Measurements from ENCODE around the gene KLRF2.
A peak's percentile ranks its signal among the peaks of the same experiment; 100 is the strongest.
"Not testable (repeated sequence)": the region's sequence is repeated elsewhere in the genome, so short reads cannot be mapped to it uniquely, and the experiment has no call there.

KLRF2 gene

GRCh38 chr12:9868951-9869306 lies 12.4 kb upstream of the KLRF2 start:
- peak overlapping the region; percentile 92 for H3K4me3 Mint-ChIP-seq
- no peaks in the 10 kb centered on the region for H3K9me3 Mint-ChIP-seq
- no peak for ATAC-seq (replicated peaks; ENCODE audit: extremely low read depth, poor library complexity, severe bottlenecking)
- no peaks in the 10 kb centered on the region for H3K27me3 Mint-ChIP-seq
- H3K27ac Mint-ChIP-seq (ENCODE audit: low read depth), result peak overlapping the region; percentile 99
- DNase-seq (ENCODE audit: low spot score in 2 of 2), result no peak
- H3K36me3 Mint-ChIP-seq (ENCODE audit: insufficient read depth), result peaks cover 19% of the 10 kb centered on the region
- peaks cover 44% of the 10 kb centered on the region for H3K4me1 Mint-ChIP-seq

GRCh38 chr12:9869307-9870161 lies 11.8 kb upstream of the KLRF2 start, which contains the start of gene CLEC2B:
CLEC2B (minus strand) TSS chr12:9869354.
- Mint-ChIP-seq H3K4me1 (peaks cover 38% of the 10 kb centered on the region), H3K4me3 (peak within 1 kb of the TSS; percentile 92), H3K36me3 (ENCODE audit: insufficient read depth) (peaks cover 19% of the 10 kb centered on the region), H3K27me3 (no peaks in the 10 kb centered on the region), H3K27ac (ENCODE audit: low read depth) (peak within 1 kb of the TSS; percentile 99), H3K9me3 (no peaks in the 10 kb centered on the region)
- ATAC-seq (replicated peaks; ENCODE audit: extremely low read depth, poor library complexity, severe bottlenecking) (peak; percentile 77), DNase-seq (ENCODE audit: low spot score in 2 of 2) (peak in 1 of 2 donors; percentile 18)

- Mint-ChIP-seq H3K4me1 (peaks cover 30% of the 10 kb centered on the region), H3K4me3 (peak overlapping the region; percentile 92), H3K27me3 (no peaks in the 10 kb centered on the region), H3K36me3 (ENCODE audit: insufficient read depth) (peaks cover 16% of the 10 kb centered on the region), H3K27ac (ENCODE audit: low read depth) (peak overlapping the region; percentile 99), H3K9me3 (no peaks in the 10 kb centered on the region)
- no peak for ATAC-seq (replicated peaks; ENCODE audit: extremely low read depth, poor library complexity, severe bottlenecking)
- DNase-seq (ENCODE audit: low spot score in 2 of 2), result no peak
Measured at GRCh38 chr12:9870286-9870866, 10.9 kb upstream of the KLRF2 start.

GRCh38 chr12:9872162-9872561 lies 9.1 kb upstream of the KLRF2 start:
- no peak overlapping the region for H3K27ac Mint-ChIP-seq (ENCODE audit: low read depth)
- no peaks in the 10 kb centered on the region for H3K9me3 Mint-ChIP-seq

GRCh38 chr12:9872742-9873141 lies 8.5 kb upstream of the KLRF2 start:
- H3K27ac Mint-ChIP-seq (ENCODE audit: low read depth), result no peak overlapping the region
- no peak overlapping the region for H3K4me3 Mint-ChIP-seq
- DNase-seq (ENCODE audit: low spot score in 2 of 2) (no peak), ATAC-seq (replicated peaks; ENCODE audit: extremely low read depth, poor library complexity, severe bottlenecking) (no peak)
- no peaks in the 10 kb centered on the region for H3K9me3 Mint-ChIP-seq
- H3K4me1 Mint-ChIP-seq, result peaks cover 16% of the 10 kb centered on the region
- no peaks in the 10 kb centered on the region for H3K27me3 Mint-ChIP-seq
- H3K36me3 Mint-ChIP-seq (ENCODE audit: insufficient read depth), result peaks cover 8% of the 10 kb centered on the region

More at GRCh38 chr12:9872162-9872561, 9.1 kb upstream of the KLRF2 start:
- Mint-ChIP-seq H3K27me3 (no peaks in the 10 kb centered on the region), H3K4me3 (no peak overlapping the region), H3K36me3 (ENCODE audit: insufficient read depth) (peaks cover 10% of the 10 kb centered on the region), H3K4me1 (peaks cover 16% of the 10 kb centered on the region)
- DNase-seq (ENCODE audit: low spot score in 2 of 2) (no peak), ATAC-seq (replicated peaks; ENCODE audit: extremely low read depth, poor library complexity, severe bottlenecking) (no peak)

GRCh38 chr12:9876120-9876519 lies 5.2 kb upstream of the KLRF2 start:
- not testable (repeated sequence) for H3K27me3 Mint-ChIP-seq; H3K36me3 Mint-ChIP-seq (ENCODE audit: insufficient read depth)

GRCh38 chr12:9880532-9881078 lies 684 bp upstream of the KLRF2 start:
- Mint-ChIP-seq H3K4me3 (no peak overlapping the region), H3K27me3 (no peaks in the 10 kb centered on the region), H3K4me1 (peaks cover 4% of the 10 kb centered on the region), H3K27ac (ENCODE audit: low read depth) (no peak overlapping the region), H3K36me3 (ENCODE audit: insufficient read depth) (peaks cover 2% of the 10 kb centered on the region), H3K9me3 (no peaks in the 10 kb centered on the region)
- DNase-seq (ENCODE audit: low spot score in 2 of 2) (no peak), ATAC-seq (replicated peaks; ENCODE audit: extremely low read depth, poor library complexity, severe bottlenecking) (no peak)

More at GRCh38 chr12:9876120-9876519, 5.2 kb upstream of the KLRF2 start:
- H3K4me1 Mint-ChIP-seq; H3K9me3 Mint-ChIP-seq; DNase-seq (ENCODE audit: low spot score in 2 of 2); ATAC-seq (replicated peaks; ENCODE audit: extremely low read depth, poor library complexity, severe bottlenecking); H3K4me3 Mint-ChIP-seq; H3K27ac Mint-ChIP-seq (ENCODE audit: low read depth): not testable (repeated sequence)

GRCh38 chr12:9881988-9882387 lies 699 bp downstream of the KLRF2 start:
- Mint-ChIP-seq H3K9me3 (no peaks in the 10 kb centered on the region), H3K4me3 (no peak overlapping the region), H3K27ac (ENCODE audit: low read depth) (no peak overlapping the region), H3K36me3 (ENCODE audit: insufficient read depth) (peaks cover 2% of the 10 kb centered on the region), H3K4me1 (peaks cover 4% of the 10 kb centered on the region), H3K27me3 (no peaks in the 10 kb centered on the region)
- ATAC-seq (replicated peaks; ENCODE audit: extremely low read depth, poor library complexity, severe bottlenecking) (no peak), DNase-seq (ENCODE audit: low spot score in 2 of 2) (no peak)

GRCh38 chr12:9883175-9883574 lies 1.9 kb downstream of the KLRF2 start:
- no peaks in the 10 kb centered on the region for H3K9me3 Mint-ChIP-seq
- peaks cover 2% of the 10 kb centered on the region for H3K36me3 Mint-ChIP-seq (ENCODE audit: insufficient read depth)
- H3K4me1 Mint-ChIP-seq, result peaks cover 4% of the 10 kb centered on the region
- ATAC-seq (replicated peaks; ENCODE audit: extremely low read depth, poor library complexity, severe bottlenecking) (no peak), DNase-seq (ENCODE audit: low spot score in 2 of 2) (no peak)
- no peak overlapping the region for H3K4me3 Mint-ChIP-seq
- H3K27me3 Mint-ChIP-seq, result no peaks in the 10 kb centered on the region
- no peak overlapping the region for H3K27ac Mint-ChIP-seq (ENCODE audit: low read depth)

- Mint-ChIP-seq H3K4me3 (peak overlapping the region; percentile 9), H3K27me3 (no peaks in the 10 kb centered on the region), H3K27ac (ENCODE audit: low read depth) (peak overlapping the region; percentile 80), H3K36me3 (ENCODE audit: insufficient read depth) (no peaks in the 10 kb centered on the region), H3K9me3 (no peaks in the 10 kb centered on the region), H3K4me1 (peaks cover 12% of the 10 kb centered on the region)
- ATAC-seq (replicated peaks; ENCODE audit: extremely low read depth, poor library complexity, severe bottlenecking) (peak; percentile 81), DNase-seq (ENCODE audit: low spot score in 2 of 2) (no peak)
Measured at GRCh38 chr12:9888665-9889273, 7.5 kb downstream of the KLRF2 start.

- Mint-ChIP-seq H3K9me3 (no peaks in the 10 kb centered on the region), H3K27ac (ENCODE audit: low read depth) (no peak overlapping the region), H3K4me1 (peaks cover 13% of the 10 kb centered on the region), H3K36me3 (ENCODE audit: insufficient read depth) (no peaks in the 10 kb centered on the region), H3K27me3 (peaks cover 9% of the 10 kb centered on the region), H3K4me3 (no peak overlapping the region)
- no peak for ATAC-seq (replicated peaks; ENCODE audit: extremely low read depth, poor library complexity, severe bottlenecking)
- DNase-seq (ENCODE audit: low spot score in 2 of 2), result no peak
Measured at GRCh38 chr12:9895215-9895971, 14.1 kb downstream of the KLRF2 start.

- H3K4me1 Mint-ChIP-seq, result peaks cover 13% of the 10 kb centered on the region
- no peaks in the 10 kb centered on the region for H3K36me3 Mint-ChIP-seq (ENCODE audit: insufficient read depth)
- H3K4me3 Mint-ChIP-seq, result no peak overlapping the region
- H3K27me3 Mint-ChIP-seq, result peaks cover 9% of the 10 kb centered on the region
- no peaks in the 10 kb centered on the region for H3K9me3 Mint-ChIP-seq
- DNase-seq (ENCODE audit: low spot score in 2 of 2) (no peak), ATAC-seq (replicated peaks; ENCODE audit: extremely low read depth, poor library complexity, severe bottlenecking) (no peak)
- no peak overlapping the region for H3K27ac Mint-ChIP-seq (ENCODE audit: low read depth)
Measured at GRCh38 chr12:9897535-9897934, 16.2 kb downstream of the KLRF2 start.
